Right ventricle myocardium inferior (tissue), 1 donor: ENCODE measurements around the gene ATP6V1G1. TPM values are rescaled to one million over a fixed set of nuclear protein-coding genes. Genes with fewer than 3 reads are reported as not detected.
"Not testable (repeated sequence)": the region's sequence is repeated elsewhere in the genome, so short reads cannot be mapped to it uniquely, and the experiment has no call there.

Experiments
- ATAC-seq: fragments of 200-7000 bp; cut with Tn5 transposase; one replicate; pipeline ENCODE4 v1.9.1; 2020; ENCODE audit warnings: mild to moderate bottlenecking, moderate library complexity
- DNase-seq: peaks from one replicate; pipeline ENCODE4 v3.0.0; 2021; ENCODE audit errors: missing footprints
- intact Hi-C: fragments of 100-400 bp; cut with DNase I; formaldehyde crosslinking; loops from one replicate; pipeline ENCODE4 v1.11.0; 2022
- total RNA-seq: library from RNA; stranded (reverse); fragmentation: NEBNext Ultra II Directional; extraction: Animal tissue kit (Norgen Biotek cat#: 25700); gene quantifications from one replicate; pipeline ENCODE4 v1.2.1, GENCODE V29; 2021
- donor health status: DM: no; HTN: yes; CAD: no; lungs with severe emphysema.

Gene ATP6V1G1
- total RNA-seq, 1 donor from 2014 or later = 58.0 TPM

DNA sequence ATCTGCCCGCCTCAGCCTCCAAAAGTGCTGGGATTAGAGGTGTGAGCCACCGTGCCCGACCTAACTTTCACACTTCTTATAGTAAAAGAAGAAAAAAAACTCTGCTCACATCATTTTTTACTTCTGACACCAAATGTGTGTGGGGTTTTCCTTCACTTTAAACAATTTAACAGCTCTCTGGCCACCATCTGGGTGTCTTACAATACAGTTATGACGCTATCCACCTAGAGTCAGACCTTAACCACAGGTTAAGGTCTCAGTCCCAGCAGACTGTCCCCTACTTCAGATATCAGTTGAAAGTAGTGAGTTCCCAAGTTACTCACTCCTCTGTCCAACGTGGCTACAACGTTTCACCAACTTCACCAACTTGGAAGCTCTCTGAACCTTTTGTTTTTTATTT is 15.4 kb upstream of the ATP6V1G1 start:
- intact Hi-C loops = no loop called here
- ATAC-seq (no peak), DNase-seq (no peak)

GRCh38 chr9:114574438-114574837 is 13.1 kb upstream of the ATP6V1G1 start:
- DNase-seq = no peak
- intact Hi-C loops = no loop called here
- ATAC-seq = no peak

GRCh38 chr9:114576779-114577178 is 10.8 kb upstream of the ATP6V1G1 start:
- DNase-seq, intact Hi-C loops, ATAC-seq: not testable (repeated sequence)

- DNase-seq, intact Hi-C loops, ATAC-seq: not testable (repeated sequence)
These were observed 9.4 kb upstream of the ATP6V1G1 start for GRCh38 chr9:114578134-114578533.

GRCh38 chr9:114580609-114581193 is 6.9 kb upstream of the ATP6V1G1 start:
- no peak for ATAC-seq
- intact Hi-C loops = loop anchor here (10.0 kb wide), 1 partner anchor 186 kb away; no protein-coding TSS in a partner anchor
- no peak for DNase-seq

- ATAC-seq (no peak), DNase-seq (no peak)
- intact Hi-C loops = loop anchor here (10.0 kb wide), 1 partner anchor 189 kb away; no protein-coding TSS in a partner anchor
These were observed 4.0 kb upstream of the ATP6V1G1 start for GRCh38 chr9:114583371-114584155.

- DNase-seq (no peak), ATAC-seq (no peak)
These were observed 641 bp downstream of the ATP6V1G1 start for GRCh38 chr9:114588210-114588609.

GRCh38 chr9:114588651-114589526 is 1.3 kb downstream of the ATP6V1G1 start:
- ATAC-seq (no peak), DNase-seq (no peak)
- intact Hi-C loops = loop anchor here (2.0 to 10.0 kb wide), 2 partner anchors 18 to 194 kb away; no protein-coding TSS in a partner anchor

More at GRCh38 chr9:114588210-114588609, 641 bp downstream of the ATP6V1G1 start:
- intact Hi-C loops = loop anchor here (2.0 to 10.0 kb wide), 2 partner anchors 19 to 193 kb away; no protein-coding TSS in a partner anchor

GRCh38 chr9:114590328-114590727 is 2.8 kb downstream of the ATP6V1G1 start:
- intact Hi-C loops = no loop called here
- no peak for ATAC-seq
- no peak for DNase-seq

- ATAC-seq (no peak), DNase-seq (no peak)
- intact Hi-C loops = no loop called here
These were observed 3.8 kb downstream of the ATP6V1G1 start for GRCh38 chr9:114591291-114591787.

GRCh38 chr9:114591849-114592248 is 4.3 kb downstream of the ATP6V1G1 start:
- intact Hi-C loops = no loop called here
- ATAC-seq = no peak
- no peak for DNase-seq

DNA sequence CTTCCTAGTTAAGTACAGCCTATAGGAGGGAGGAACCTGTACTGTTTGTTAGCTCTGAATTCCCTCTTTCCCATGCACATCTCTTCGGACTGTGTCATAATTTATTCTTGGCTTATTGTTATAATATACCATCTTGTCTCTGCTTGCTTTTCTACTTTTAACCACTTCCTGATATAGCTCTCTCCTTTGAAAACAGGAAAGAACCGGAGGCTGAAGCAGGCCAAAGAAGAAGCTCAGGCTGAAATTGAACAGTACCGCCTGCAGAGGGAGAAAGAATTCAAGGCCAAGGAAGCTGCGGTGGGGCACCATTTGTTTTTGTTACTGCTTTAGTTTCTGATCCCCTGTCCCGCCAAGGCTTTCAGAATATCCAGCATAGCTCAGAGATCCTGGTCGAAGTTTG is 4.8 kb downstream of the ATP6V1G1 start:
- ATAC-seq = no peak
- no peak for DNase-seq
- intact Hi-C loops = no loop called here

- no peak for DNase-seq
- intact Hi-C loops = no loop called here
- no peak for ATAC-seq
These were observed 6.6 kb downstream of the ATP6V1G1 start for GRCh38 chr9:114594136-114594535.

GRCh38 chr9:114600502-114601248 is 13.1 kb downstream of the ATP6V1G1 start:
- not testable (repeated sequence) for DNase-seq, ATAC-seq

GRCh38 chr9:114601787-114602186 is 14.2 kb downstream of the ATP6V1G1 start:
- intact Hi-C loops, ATAC-seq, DNase-seq: not testable (repeated sequence)

More at GRCh38 chr9:114600502-114601248, 13.1 kb downstream of the ATP6V1G1 start:
- intact Hi-C loops = not testable (repeated sequence)

DNA sequence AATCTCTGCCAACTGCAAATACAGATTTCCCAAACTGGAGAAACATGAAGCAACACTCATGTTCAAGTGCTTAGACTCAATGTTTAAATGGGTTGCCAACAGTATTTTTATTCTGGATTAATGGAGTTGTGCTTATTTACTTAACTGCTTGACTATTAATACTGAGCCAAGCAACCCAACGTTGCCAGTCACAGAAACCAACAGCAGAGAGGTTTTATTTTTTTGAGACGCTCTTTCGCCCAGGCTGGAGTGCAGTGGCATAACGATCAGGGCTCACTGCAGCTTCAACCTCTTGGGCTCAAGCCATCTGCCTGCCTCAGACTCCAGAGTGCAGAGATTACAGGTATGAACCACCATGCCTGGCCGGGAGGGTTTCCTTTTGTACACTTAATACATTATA is 15.1 kb downstream of the ATP6V1G1 start:
- intact Hi-C loops = no loop called here
- DNase-seq = no peak
- no peak for ATAC-seq

GRCh38 chr9:114603248-114603647 is 15.7 kb downstream of the ATP6V1G1 start:
- no peak for ATAC-seq
- DNase-seq = no peak
- intact Hi-C loops = no loop called here

DNA sequence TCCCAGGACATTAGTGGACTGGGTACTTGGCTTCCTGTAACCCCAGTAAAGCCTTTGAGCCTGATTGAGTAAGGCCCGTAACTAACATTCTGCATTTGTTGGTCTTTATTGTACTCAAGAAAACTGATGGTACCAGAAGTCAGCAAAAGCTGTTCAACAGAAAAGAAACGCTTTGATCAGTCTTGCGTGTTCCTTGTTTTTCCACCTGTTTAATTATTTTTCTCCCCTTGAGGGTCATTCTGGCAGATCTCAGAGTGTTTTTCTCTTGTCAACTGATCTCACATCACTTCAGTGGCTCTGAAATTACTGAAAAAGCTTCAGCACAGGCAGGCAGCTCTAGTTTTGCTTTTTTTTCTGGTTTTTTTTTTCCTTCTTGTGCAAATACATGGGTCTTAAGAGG is 17.4 kb downstream of the ATP6V1G1 start:
- DNase-seq = no peak
- intact Hi-C loops = no loop called here
- ATAC-seq = no peak
